Upper lobe of left lung (tissue), 4 donors: ENCODE measurements around the gene ZNF436.

ENCODE experiments used
- POLR2A ChIP-seq, 4 donors: fragments of 450-650 bp; IDR thresholded peaks; one replicate each; pipeline ENCODE4 v1.5.1; 2016 to 2017; ENCODE audit warnings: antibody characterized with exemption in 4 of 4, mild to moderate bottlenecking in 2 of 4
- TF ChIP-seq, protein P1 (sequence below), 6 experiments: fragments of 450-650 bp in 4 of 6; fragments of 200-600 bp in 2 of 6; sonication (generic) in 2 of 6; IDR thresholded peaks; one replicate each; pipeline ENCODE4 v1.5.1; 2016 to 2019; ENCODE audit warnings: antibody characterized with exemption in 6 of 6

DNA sequence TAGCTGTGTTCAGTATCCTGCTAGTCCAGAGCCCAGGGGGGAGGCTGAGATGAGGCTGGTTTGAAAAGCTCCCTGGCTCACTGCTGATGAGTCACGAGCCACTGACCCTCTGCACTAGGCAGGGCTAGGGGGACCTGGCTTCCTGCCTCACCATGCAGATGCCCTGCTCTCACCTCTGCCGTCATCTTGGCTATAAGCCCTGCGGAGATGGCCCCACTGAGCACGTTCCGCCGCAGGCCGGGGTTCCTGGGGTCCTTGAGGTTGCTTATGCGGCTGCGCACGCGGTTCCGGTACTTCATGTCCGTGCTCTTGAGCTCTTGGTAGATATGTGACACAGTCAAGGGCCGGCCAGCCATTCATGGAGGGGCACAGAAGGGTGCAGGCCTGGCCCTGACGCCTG, 24.1 kb upstream of the ZNF436 start:
- TF ChIP-seq, protein P1, sequence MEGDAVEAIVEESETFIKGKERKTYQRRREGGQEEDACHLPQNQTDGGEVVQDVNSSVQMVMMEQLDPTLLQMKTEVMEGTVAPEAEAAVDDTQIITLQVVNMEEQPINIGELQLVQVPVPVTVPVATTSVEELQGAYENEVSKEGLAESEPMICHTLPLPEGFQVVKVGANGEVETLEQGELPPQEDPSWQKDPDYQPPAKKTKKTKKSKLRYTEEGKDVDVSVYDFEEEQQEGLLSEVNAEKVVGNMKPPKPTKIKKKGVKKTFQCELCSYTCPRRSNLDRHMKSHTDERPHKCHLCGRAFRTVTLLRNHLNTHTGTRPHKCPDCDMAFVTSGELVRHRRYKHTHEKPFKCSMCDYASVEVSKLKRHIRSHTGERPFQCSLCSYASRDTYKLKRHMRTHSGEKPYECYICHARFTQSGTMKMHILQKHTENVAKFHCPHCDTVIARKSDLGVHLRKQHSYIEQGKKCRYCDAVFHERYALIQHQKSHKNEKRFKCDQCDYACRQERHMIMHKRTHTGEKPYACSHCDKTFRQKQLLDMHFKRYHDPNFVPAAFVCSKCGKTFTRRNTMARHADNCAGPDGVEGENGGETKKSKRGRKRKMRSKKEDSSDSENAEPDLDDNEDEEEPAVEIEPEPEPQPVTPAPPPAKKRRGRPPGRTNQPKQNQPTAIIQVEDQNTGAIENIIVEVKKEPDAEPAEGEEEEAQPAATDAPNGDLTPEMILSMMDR (IDR thresholded peaks at IDR 0.05): no peak
- TF ChIP-seq POLR2A (IDR thresholded peaks at IDR 0.05): no peak
